HEK293 (cell line): ENCODE measurements around the gene PCDHB4.

Source experiments
- CTCF ChIA-PET: fragments of 350-600 bp; formaldehyde crosslinking; extraction: SDS; loops from one replicate; lab custom pipeline; 2021; ENCODE audit warnings: antibody characterized with exemption; lab: Yijun Ruan, JAX
- POLR2A ChIA-PET: fragments of 300-600 bp; formaldehyde crosslinking; extraction: SDS; loops from one replicate; lab custom pipeline; 2020; ENCODE audit warnings: antibody characterized with exemption, inconsistent platforms; lab: Yijun Ruan, JAX
- H3K27ac ChIP-seq: fragments of 200-500 bp; sonication (Bioruptor generic); 2 replicates; pipeline ENCODE4 v1.5.1; 2014; ENCODE audit warnings: low read depth, low read length, control low read depth, inconsistent platforms; ENCODE audit errors: extremely low read depth
- H3K36me3 ChIP-seq, 2 experiments: fragments of 200-500 bp in 1 of 2; sonication (Bioruptor generic) in 1 of 2; 1 replicate in 1 of 2; 2 replicates in 1 of 2; pipeline ENCODE4 v1.5.1; 2014 to 2017; ENCODE audit warnings: inconsistent platforms in 2 of 2, low read length in 2 of 2; ENCODE audit not compliant: control insufficient read depth in 2 of 2, insufficient read depth in 1 of 2
- H3K4me1 ChIP-seq: fragments of 200-500 bp; sonication (Bioruptor generic); 2 replicates; pipeline ENCODE4 v1.5.1; 2014; ENCODE audit warnings: mild to moderate bottlenecking, low read length, inconsistent platforms; ENCODE audit not compliant: control insufficient read depth, insufficient read depth
- H3K4me3 ChIP-seq: 2 replicates; pipeline ENCODE4 v1.5.1; 2011; ENCODE audit warnings: low read depth, mild to moderate bottlenecking, control low read depth, low read length, moderate library complexity
- H3K9me3 ChIP-seq: fragments of 200-500 bp; sonication (Bioruptor generic); 2 replicates; pipeline ENCODE4 v1.5.1; 2014; ENCODE audit warnings: low read depth, low read length, inconsistent platforms; ENCODE audit not compliant: control insufficient read depth, insufficient read depth
- KLF16 ChIP-seq: fragments of 450-650 bp; formaldehyde crosslinking; IDR thresholded peaks from 2 replicates; pipeline ENCODE4 v1.5.1; 2017; ENCODE audit warnings: missing biosample characterization, missing genetic modification characterization
- MEIS1 ChIP-seq: sonication (generic); formaldehyde crosslinking; IDR thresholded peaks from 2 replicates; pipeline ENCODE4 v1.8.1; 2022; ENCODE audit warnings: missing genetic modification reagents, mild to moderate bottlenecking, borderline replicate concordance
- MYNN ChIP-seq: fragments of 450-650 bp; formaldehyde crosslinking; IDR thresholded peaks from 2 replicates; pipeline ENCODE4 v1.5.1; 2016; ENCODE audit warnings: missing biosample characterization, missing genetic modification characterization, borderline replicate concordance
- SP7 ChIP-seq: fragments of 450-650 bp; formaldehyde crosslinking; IDR thresholded peaks from 2 replicates; pipeline ENCODE4 v1.5.1; 2016; ENCODE audit warnings: missing biosample characterization, missing genetic modification characterization
- ZBTB44 ChIP-seq: fragments of 450-650 bp; IDR thresholded peaks from 2 replicates; pipeline ENCODE4 v1.5.1; 2018; ENCODE audit warnings: missing biosample characterization, mild to moderate bottlenecking, missing genetic modification characterization
- ZIC2 ChIP-seq: fragments of 450-650 bp; formaldehyde crosslinking; IDR thresholded peaks from 2 replicates; pipeline ENCODE4 v1.5.1; 2016; ENCODE audit warnings: missing biosample characterization, missing genetic modification characterization
- ZNF121 ChIP-seq: fragments of 450-650 bp; formaldehyde crosslinking; IDR thresholded peaks from 2 replicates; pipeline ENCODE4 v1.5.1; 2016; ENCODE audit warnings: missing biosample characterization, missing genetic modification characterization
- ZNF133 ChIP-seq: fragments of 450-650 bp; formaldehyde crosslinking; IDR thresholded peaks from 2 replicates; pipeline ENCODE4 v1.5.1; 2016; ENCODE audit warnings: missing biosample characterization, missing genetic modification characterization
- ZNF146 ChIP-seq: fragments of 450-650 bp; formaldehyde crosslinking; IDR thresholded peaks from 2 replicates; pipeline ENCODE4 v1.5.1; 2016; ENCODE audit warnings: missing biosample characterization, missing genetic modification characterization
- ZNF155 ChIP-seq: fragments of 450-650 bp; formaldehyde crosslinking; IDR thresholded peaks from 2 replicates; pipeline ENCODE4 v1.5.1; 2016; ENCODE audit warnings: missing biosample characterization, missing genetic modification characterization
- ZNF175 ChIP-seq: fragments of 450-650 bp; formaldehyde crosslinking; IDR thresholded peaks from 2 replicates; pipeline ENCODE4 v1.5.1; 2016; ENCODE audit warnings: missing biosample characterization, missing genetic modification characterization
- ZNF214 ChIP-seq: fragments of 450-650 bp; formaldehyde crosslinking; IDR thresholded peaks from 2 replicates; pipeline ENCODE4 v1.5.1; 2017; ENCODE audit warnings: missing biosample characterization, mild to moderate bottlenecking, missing genetic modification characterization, borderline replicate concordance
- ZNF280C ChIP-seq: fragments of 450-650 bp; formaldehyde crosslinking; IDR thresholded peaks from 2 replicates; pipeline ENCODE4 v1.5.1; 2016; ENCODE audit warnings: missing biosample characterization, missing genetic modification characterization
- ZNF335 ChIP-seq: fragments of 450-650 bp; formaldehyde crosslinking; conservative IDR thresholded peaks from 2 replicates; pipeline ENCODE4 v1.5.1; 2016; ENCODE audit warnings: missing biosample characterization, missing genetic modification characterization
- ZNF354C ChIP-seq: fragments of 450-650 bp; formaldehyde crosslinking; IDR thresholded peaks from 2 replicates; pipeline ENCODE4 v1.5.1; 2016; ENCODE audit warnings: missing biosample characterization, missing genetic modification characterization, low read depth, borderline replicate concordance
- ZNF366 ChIP-seq: fragments of 450-650 bp; formaldehyde crosslinking; conservative IDR thresholded peaks from 2 replicates; pipeline ENCODE4 v1.5.1; 2016; ENCODE audit warnings: missing biosample characterization, missing genetic modification characterization
- ZNF394 ChIP-seq: fragments of 450-650 bp; formaldehyde crosslinking; IDR thresholded peaks from 2 replicates; pipeline ENCODE4 v1.5.1; 2016; ENCODE audit warnings: missing biosample characterization, missing genetic modification characterization, mild to moderate bottlenecking, moderate library complexity, borderline replicate concordance
- ZNF473 ChIP-seq: fragments of 450-650 bp; formaldehyde crosslinking; IDR thresholded peaks from 2 replicates; pipeline ENCODE4 v1.5.1; 2017; ENCODE audit warnings: missing biosample characterization, missing genetic modification characterization
- ZNF529 ChIP-seq: fragments of 450-650 bp; formaldehyde crosslinking; IDR thresholded peaks from 2 replicates; pipeline ENCODE4 v1.5.1; 2017; ENCODE audit warnings: missing genetic modification characterization, missing biosample characterization; ENCODE audit not compliant: insufficient replicate concordance
- ZNF548 ChIP-seq: fragments of 450-650 bp; formaldehyde crosslinking; IDR thresholded peaks from 2 replicates; pipeline ENCODE4 v1.5.1; 2016; ENCODE audit warnings: missing biosample characterization, missing genetic modification characterization
- ZNF561 ChIP-seq: fragments of 450-650 bp; IDR thresholded peaks from 2 replicates; pipeline ENCODE4 v1.5.1; 2018; ENCODE audit warnings: missing biosample characterization, missing genetic modification characterization, borderline replicate concordance
- ZNF837 ChIP-seq: fragments of 450-650 bp; formaldehyde crosslinking; IDR thresholded peaks from 2 replicates; pipeline ENCODE4 v1.5.1; 2016; ENCODE audit warnings: missing biosample characterization, missing genetic modification characterization
- TF ChIP-seq, protein P1 (sequence below): fragments of 450-650 bp; formaldehyde crosslinking; IDR thresholded peaks from 2 replicates; pipeline ENCODE4 v1.5.1; 2016; ENCODE audit warnings: missing biosample characterization, missing genetic modification characterization, borderline replicate concordance
- TF ChIP-seq, protein P2 (sequence below): fragments of 450-650 bp; formaldehyde crosslinking; IDR thresholded peaks from 2 replicates; pipeline ENCODE4 v1.5.1; 2016; ENCODE audit warnings: missing biosample characterization, missing genetic modification characterization
- TF ChIP-seq, protein P3 (sequence below): fragments of 450-650 bp; formaldehyde crosslinking; IDR thresholded peaks from 2 replicates; pipeline ENCODE4 v1.5.1; 2016; ENCODE audit warnings: missing biosample characterization, missing genetic modification characterization

The PCDHB4 gene

DNA sequence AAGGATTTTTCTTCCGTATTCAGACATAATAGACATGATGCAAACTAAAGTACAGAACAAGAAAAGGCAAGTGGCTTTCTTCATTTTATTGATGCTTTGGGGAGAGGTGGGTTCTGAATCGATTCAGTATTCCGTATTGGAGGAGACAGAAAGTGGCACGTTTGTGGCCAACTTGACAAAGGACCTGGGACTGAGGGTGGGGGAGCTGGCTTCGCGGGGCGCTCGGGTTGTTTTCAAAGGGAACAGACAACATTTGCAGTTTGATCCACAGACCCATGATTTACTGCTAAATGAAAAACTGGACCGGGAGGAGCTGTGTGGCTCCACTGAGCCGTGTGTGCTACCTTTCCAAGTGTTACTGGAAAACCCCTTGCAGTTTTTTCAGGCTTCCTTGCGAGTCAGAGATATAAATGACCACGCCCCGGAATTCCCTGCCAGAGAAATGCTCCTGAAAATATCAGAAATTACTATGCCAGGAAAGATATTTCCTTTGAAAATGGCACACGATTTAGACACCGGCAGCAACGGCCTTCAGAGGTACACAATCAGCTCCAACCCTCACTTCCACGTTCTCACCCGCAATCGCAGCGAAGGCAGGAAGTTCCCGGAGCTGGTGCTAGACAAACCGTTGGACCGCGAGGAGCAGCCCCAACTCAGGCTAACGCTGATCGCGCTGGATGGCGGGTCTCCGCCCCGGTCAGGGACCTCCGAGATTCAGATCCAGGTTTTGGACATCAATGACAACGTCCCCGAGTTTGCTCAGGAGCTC, 28.8 kb downstream of the PCDHB4 start (continued):
- TF ChIP-seq ZBTB44 (no peak), ZNF214 (tag by site-specific recombination) (no peak), ZNF548 (tag by site-specific recombination) (no peak), ZNF121 (tag by site-specific recombination) (no peak), ZNF394 (tag by site-specific recombination) (no peak), ZNF335 (tag by site-specific recombination) (no peak), MYNN (tag by site-specific recombination) (no peak), MEIS1 (CRISPR knock-in tag) (no peak), ZNF561 (tag by site-specific recombination) (no peak)
- TF ChIP-seq, protein P1, sequence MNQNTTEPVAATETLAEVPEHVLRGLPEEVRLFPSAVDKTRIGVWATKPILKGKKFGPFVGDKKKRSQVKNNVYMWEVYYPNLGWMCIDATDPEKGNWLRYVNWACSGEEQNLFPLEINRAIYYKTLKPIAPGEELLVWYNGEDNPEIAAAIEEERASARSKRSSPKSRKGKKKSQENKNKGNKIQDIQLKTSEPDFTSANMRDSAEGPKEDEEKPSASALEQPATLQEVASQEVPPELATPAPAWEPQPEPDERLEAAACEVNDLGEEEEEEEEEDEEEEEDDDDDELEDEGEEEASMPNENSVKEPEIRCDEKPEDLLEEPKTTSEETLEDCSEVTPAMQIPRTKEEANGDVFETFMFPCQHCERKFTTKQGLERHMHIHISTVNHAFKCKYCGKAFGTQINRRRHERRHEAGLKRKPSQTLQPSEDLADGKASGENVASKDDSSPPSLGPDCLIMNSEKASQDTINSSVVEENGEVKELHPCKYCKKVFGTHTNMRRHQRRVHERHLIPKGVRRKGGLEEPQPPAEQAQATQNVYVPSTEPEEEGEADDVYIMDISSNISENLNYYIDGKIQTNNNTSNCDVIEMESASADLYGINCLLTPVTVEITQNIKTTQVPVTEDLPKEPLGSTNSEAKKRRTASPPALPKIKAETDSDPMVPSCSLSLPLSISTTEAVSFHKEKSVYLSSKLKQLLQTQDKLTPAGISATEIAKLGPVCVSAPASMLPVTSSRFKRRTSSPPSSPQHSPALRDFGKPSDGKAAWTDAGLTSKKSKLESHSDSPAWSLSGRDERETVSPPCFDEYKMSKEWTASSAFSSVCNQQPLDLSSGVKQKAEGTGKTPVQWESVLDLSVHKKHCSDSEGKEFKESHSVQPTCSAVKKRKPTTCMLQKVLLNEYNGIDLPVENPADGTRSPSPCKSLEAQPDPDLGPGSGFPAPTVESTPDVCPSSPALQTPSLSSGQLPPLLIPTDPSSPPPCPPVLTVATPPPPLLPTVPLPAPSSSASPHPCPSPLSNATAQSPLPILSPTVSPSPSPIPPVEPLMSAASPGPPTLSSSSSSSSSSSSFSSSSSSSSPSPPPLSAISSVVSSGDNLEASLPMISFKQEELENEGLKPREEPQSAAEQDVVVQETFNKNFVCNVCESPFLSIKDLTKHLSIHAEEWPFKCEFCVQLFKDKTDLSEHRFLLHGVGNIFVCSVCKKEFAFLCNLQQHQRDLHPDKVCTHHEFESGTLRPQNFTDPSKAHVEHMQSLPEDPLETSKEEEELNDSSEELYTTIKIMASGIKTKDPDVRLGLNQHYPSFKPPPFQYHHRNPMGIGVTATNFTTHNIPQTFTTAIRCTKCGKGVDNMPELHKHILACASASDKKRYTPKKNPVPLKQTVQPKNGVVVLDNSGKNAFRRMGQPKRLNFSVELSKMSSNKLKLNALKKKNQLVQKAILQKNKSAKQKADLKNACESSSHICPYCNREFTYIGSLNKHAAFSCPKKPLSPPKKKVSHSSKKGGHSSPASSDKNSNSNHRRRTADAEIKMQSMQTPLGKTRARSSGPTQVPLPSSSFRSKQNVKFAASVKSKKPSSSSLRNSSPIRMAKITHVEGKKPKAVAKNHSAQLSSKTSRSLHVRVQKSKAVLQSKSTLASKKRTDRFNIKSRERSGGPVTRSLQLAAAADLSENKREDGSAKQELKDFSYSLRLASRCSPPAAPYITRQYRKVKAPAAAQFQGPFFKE (tag by site-specific recombination): no peak
- TF ChIP-seq, all 188 proteins: peak for 0

DNA sequence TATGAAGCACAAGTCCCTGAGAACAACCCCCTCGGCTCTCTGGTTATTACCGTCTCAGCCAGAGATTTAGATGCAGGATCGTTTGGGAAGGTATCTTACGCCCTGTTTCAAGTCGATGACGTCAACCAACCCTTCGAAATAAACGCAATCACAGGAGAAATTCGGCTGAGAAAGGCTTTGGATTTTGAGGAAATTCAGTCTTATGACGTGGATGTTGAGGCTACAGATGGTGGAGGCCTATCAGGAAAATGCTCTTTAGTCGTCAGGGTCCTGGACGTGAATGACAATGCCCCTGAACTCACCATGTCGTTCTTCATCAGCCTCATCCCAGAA, 29.3 kb downstream of the PCDHB4 start:
- Histone ChIP-seq H3K27ac (no peak overlapping the region), H3K4me3 (no peak overlapping the region), H3K9me3 (no peaks in the 10 kb centered on the region), H3K4me1 (no peaks in the 10 kb centered on the region), H3K36me3 (no peaks in the 10 kb centered on the region)
- ChIA-PET CTCF (interaction anchor here (1.4 to 1.6 kb wide), 2 partner anchors 21 to 57 kb away, joined by 5 to 8 read pairs; partner anchors contain the start of genes PCDHB2 and PCDHB7), POLR2A (no interaction called here)
- TF ChIP-seq ZIC2 (tag by site-specific recombination) (no peak), ZNF354C (tag by site-specific recombination) (no peak), SP7 (tag by site-specific recombination) (no peak), ZNF529 (tag by site-specific recombination) (no peak), ZNF175 (tag by site-specific recombination) (no peak), ZNF146 (tag by site-specific recombination) (no peak), ZNF133 (tag by site-specific recombination) (no peak), ZNF837 (tag by site-specific recombination) (no peak), ZNF473 (tag by site-specific recombination) (no peak), ZNF280C (tag by site-specific recombination) (no peak), ZNF155 (no peak), KLF16 (tag by site-specific recombination) (no peak), ZNF366 (no peak)
- TF ChIP-seq, protein P2, sequence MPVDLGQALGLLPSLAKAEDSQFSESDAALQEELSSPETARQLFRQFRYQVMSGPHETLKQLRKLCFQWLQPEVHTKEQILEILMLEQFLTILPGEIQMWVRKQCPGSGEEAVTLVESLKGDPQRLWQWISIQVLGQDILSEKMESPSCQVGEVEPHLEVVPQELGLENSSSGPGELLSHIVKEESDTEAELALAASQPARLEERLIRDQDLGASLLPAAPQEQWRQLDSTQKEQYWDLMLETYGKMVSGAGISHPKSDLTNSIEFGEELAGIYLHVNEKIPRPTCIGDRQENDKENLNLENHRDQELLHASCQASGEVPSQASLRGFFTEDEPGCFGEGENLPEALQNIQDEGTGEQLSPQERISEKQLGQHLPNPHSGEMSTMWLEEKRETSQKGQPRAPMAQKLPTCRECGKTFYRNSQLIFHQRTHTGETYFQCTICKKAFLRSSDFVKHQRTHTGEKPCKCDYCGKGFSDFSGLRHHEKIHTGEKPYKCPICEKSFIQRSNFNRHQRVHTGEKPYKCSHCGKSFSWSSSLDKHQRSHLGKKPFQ (tag by site-specific recombination): no peak
- TF ChIP-seq, protein P3, sequence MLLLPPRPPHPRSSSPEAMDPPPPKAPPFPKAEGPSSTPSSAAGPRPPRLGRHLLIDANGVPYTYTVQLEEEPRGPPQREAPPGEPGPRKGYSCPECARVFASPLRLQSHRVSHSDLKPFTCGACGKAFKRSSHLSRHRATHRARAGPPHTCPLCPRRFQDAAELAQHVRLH (tag by site-specific recombination): no peak
- TF ChIP-seq, all 188 proteins: peak for 0
